MG63 (cell line): ENCODE data around the gene PLEKHA1. TPM values are rescaled to one million over a fixed set of nuclear protein-coding genes. Genes with fewer than 3 reads are reported as not detected.

ENCODE experiments used
- DNase-seq: peaks from one replicate; pipeline ENCODE4 v3.0.0-alpha.2; 2020
- H3K27me3 ChIP-seq: fragments of 250-450 bp; sonication (Bioruptor Pico); 2 replicates; pipeline ENCODE4 v1.5.1; 2020; ENCODE audit warnings: mild to moderate bottlenecking, moderate library complexity
- H3K36me3 ChIP-seq: fragments of 250-450 bp; sonication (Bioruptor Pico); 2 replicates; pipeline ENCODE4 v1.5.1; 2020; ENCODE audit warnings: mild to moderate bottlenecking, moderate library complexity
- H3K4me3 ChIP-seq: fragments of 250-450 bp; sonication (Bioruptor Pico); 2 replicates; pipeline ENCODE4 v1.5.1; 2020; ENCODE audit warnings: mild to moderate bottlenecking, moderate library complexity
- H3K9me3 ChIP-seq: fragments of 250-450 bp; sonication (Bioruptor Pico); 2 replicates; pipeline ENCODE4 v1.5.1; 2020; ENCODE audit warnings: mild to moderate bottlenecking, moderate library complexity
- total RNA-seq: library from RNA; depleted of rRNA; stranded (reverse); fragments of >200 nt; shearing (Covaris generic); gene quantifications from 2 replicates; pipeline ENCODE4 v1.2.3, GENCODE V29; 2014; ENCODE audit warnings: low replicate concordance; rRNA removed

Gene PLEKHA1
- 13.2 and 16.0 TPM in 2 replicates for total RNA-seq

- DNase-seq, result peak; percentile 96
- H3K36me3 ChIP-seq, result no peaks in the 10 kb centered on the region
- no peaks in the 10 kb centered on the region for H3K9me3 ChIP-seq
- H3K4me3 ChIP-seq, result peak within 1 kb of the TSS; percentile 76
- H3K27me3 ChIP-seq, result no peaks in the 10 kb centered on the region
These were observed at the start of gene PLEKHA1 for GRCh38 chr10:122374237-122374858. Gene PLEKHA1 (plus strand): TSS chr10:122374708. CDS start chr10:122393201, 18,493 bp downstream.

- no peak for DNase-seq
- Histone ChIP-seq H3K4me3 (no peak overlapping the region), H3K36me3 (no peaks in the 10 kb centered on the region), H3K9me3 (peaks cover 2% of the 10 kb centered on the region), H3K27me3 (no peaks in the 10 kb centered on the region)
These were observed 49.3 kb upstream of the PLEKHA1 start for GRCh38 chr10:122325235-122325634.

- Histone ChIP-seq H3K9me3 (no peaks in the 10 kb centered on the region), H3K36me3 (no peaks in the 10 kb centered on the region), H3K27me3 (no peaks in the 10 kb centered on the region), H3K4me3 (no peak overlapping the region)
- DNase-seq, result no peak
These were observed 48.1 kb upstream of the PLEKHA1 start for GRCh38 chr10:122326385-122326784.

GRCh38 chr10:122326806-122327205 is 47.7 kb upstream of the PLEKHA1 start:
- Histone ChIP-seq H3K36me3 (no peaks in the 10 kb centered on the region), H3K4me3 (no peak overlapping the region), H3K27me3 (no peaks in the 10 kb centered on the region), H3K9me3 (no peaks in the 10 kb centered on the region)
- DNase-seq, result no peak

- DNase-seq, result no peak
- no peaks in the 10 kb centered on the region for H3K27me3 ChIP-seq
- H3K36me3 ChIP-seq, result no peaks in the 10 kb centered on the region
- no peak overlapping the region for H3K4me3 ChIP-seq
- no peaks in the 10 kb centered on the region for H3K9me3 ChIP-seq
These were observed 47.0 kb upstream of the PLEKHA1 start for GRCh38 chr10:122327237-122328206.

GRCh38 chr10:122328676-122329075 is 45.8 kb upstream of the PLEKHA1 start:
- Histone ChIP-seq H3K4me3 (no peak overlapping the region), H3K36me3 (no peaks in the 10 kb centered on the region), H3K27me3 (no peaks in the 10 kb centered on the region), H3K9me3 (no peaks in the 10 kb centered on the region)
- DNase-seq, result no peak

- H3K9me3 ChIP-seq, result no peaks in the 10 kb centered on the region
- H3K27me3 ChIP-seq, result no peaks in the 10 kb centered on the region
- no peak for DNase-seq
- H3K4me3 ChIP-seq, result no peak overlapping the region
- H3K36me3 ChIP-seq, result no peaks in the 10 kb centered on the region
These were observed 45.1 kb upstream of the PLEKHA1 start for GRCh38 chr10:122329416-122329815.

GRCh38 chr10:122331100-122331499 is 43.4 kb upstream of the PLEKHA1 start:
- H3K27me3 ChIP-seq, result no peaks in the 10 kb centered on the region
- no peaks in the 10 kb centered on the region for H3K9me3 ChIP-seq
- H3K4me3 ChIP-seq, result no peak overlapping the region
- no peak for DNase-seq
- H3K36me3 ChIP-seq, result no peaks in the 10 kb centered on the region

GRCh38 chr10:122331615-122332446 is 42.7 kb upstream of the PLEKHA1 start:
- Histone ChIP-seq H3K4me3 (no peak overlapping the region), H3K9me3 (no peaks in the 10 kb centered on the region), H3K36me3 (no peaks in the 10 kb centered on the region), H3K27me3 (no peaks in the 10 kb centered on the region)
- DNase-seq, result no peak

GRCh38 chr10:122333037-122333436 is 41.5 kb upstream of the PLEKHA1 start:
- Histone ChIP-seq H3K36me3 (no peaks in the 10 kb centered on the region), H3K9me3 (no peaks in the 10 kb centered on the region), H3K4me3 (no peak overlapping the region), H3K27me3 (no peaks in the 10 kb centered on the region)
- DNase-seq, result no peak

- DNase-seq, result no peak
- H3K36me3 ChIP-seq, result no peaks in the 10 kb centered on the region
- H3K4me3 ChIP-seq, result no peak overlapping the region
- no peaks in the 10 kb centered on the region for H3K9me3 ChIP-seq
- H3K27me3 ChIP-seq, result no peaks in the 10 kb centered on the region
These were observed 38.2 kb upstream of the PLEKHA1 start for GRCh38 chr10:122336332-122336731.

- DNase-seq, result no peak
- H3K36me3 ChIP-seq, result no peaks in the 10 kb centered on the region
- no peak overlapping the region for H3K4me3 ChIP-seq
- H3K9me3 ChIP-seq, result no peaks in the 10 kb centered on the region
- no peaks in the 10 kb centered on the region for H3K27me3 ChIP-seq
These were observed 37.5 kb upstream of the PLEKHA1 start for GRCh38 chr10:122336961-122337360.

GRCh38 chr10:122338609-122339441 is 35.7 kb upstream of the PLEKHA1 start:
- Histone ChIP-seq H3K4me3 (no peak overlapping the region), H3K9me3 (no peaks in the 10 kb centered on the region), H3K27me3 (no peaks in the 10 kb centered on the region), H3K36me3 (no peaks in the 10 kb centered on the region)
- DNase-seq, result no peak

GRCh38 chr10:122341141-122341810 is 33.2 kb upstream of the PLEKHA1 start:
- H3K9me3 ChIP-seq, result no peaks in the 10 kb centered on the region

GRCh38 chr10:122342293-122343134 is 32.0 kb upstream of the PLEKHA1 start:
- Histone ChIP-seq H3K9me3 (no peaks in the 10 kb centered on the region), H3K27me3 (no peaks in the 10 kb centered on the region), H3K36me3 (no peaks in the 10 kb centered on the region), H3K4me3 (no peak overlapping the region)
- peak; percentile 26 for DNase-seq

More at GRCh38 chr10:122341141-122341810, 33.2 kb upstream of the PLEKHA1 start:
- no peak for DNase-seq
- H3K4me3 ChIP-seq, result no peak overlapping the region
- no peaks in the 10 kb centered on the region for H3K36me3 ChIP-seq
- H3K27me3 ChIP-seq, result no peaks in the 10 kb centered on the region
